ENCODE measurements around the gene STK17A.
"Not testable (repeated sequence)": the region's sequence is repeated elsewhere in the genome, so short reads cannot be mapped to it uniquely, and the experiment has no call there.

STK17A gene

DNA sequence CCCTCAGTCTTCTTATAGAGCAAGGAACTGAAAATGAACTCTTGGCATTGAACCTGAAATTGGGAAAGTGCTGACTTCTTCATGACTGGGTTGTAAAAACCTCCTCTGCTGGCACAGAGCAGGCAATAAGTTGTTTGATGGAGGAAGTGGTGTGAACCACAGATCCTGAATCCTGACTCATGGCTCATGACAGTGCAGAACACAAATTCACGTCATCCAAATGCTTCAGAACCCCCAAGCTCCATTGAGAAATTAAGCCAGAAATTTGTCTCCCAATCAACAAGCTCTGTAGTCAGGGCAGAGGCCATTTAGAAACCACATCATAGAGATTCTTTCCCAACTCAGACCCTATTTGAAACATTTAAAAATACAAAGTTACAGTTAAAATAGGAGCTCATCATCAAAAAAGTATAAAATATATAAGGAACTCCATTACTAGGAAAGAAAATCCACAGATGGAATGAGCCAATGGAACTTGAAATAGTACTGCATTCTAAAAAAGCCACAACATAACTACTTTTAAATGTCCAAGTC lies 10.3 kb upstream of the STK17A start:
- Histone ChIP-seq H3K27me3 (ENCODE audit: control insufficient read depth in 3 of 3, insufficient read depth in 3 of 3, low read depth in 1 of 3, low read length in 3 of 3) (no peaks in the 10 kb centered on the region), H3K4ac (ENCODE audit: low read length) (no peak overlapping the region), H4K8ac (ENCODE audit: low read depth, low read length) (no peak overlapping the region), H2BK5ac (ENCODE audit: low read length) (no peak overlapping the region), H2BK15ac (ENCODE audit: low read length) (no peak overlapping the region), H2AFZ (ENCODE audit: low read length) (no peak overlapping the region), H3K4me3 (ENCODE audit: low read length in 2 of 2) (no peak overlapping the region), H3K79me1 (ENCODE audit: low read depth, low read length) (no peaks in the 10 kb centered on the region), H3K4me2 (ENCODE audit: insufficient read depth, low read length, poor library complexity, severe bottlenecking) (no peak overlapping the region), H4K91ac (ENCODE audit: low read depth, low read length, poor library complexity) (no peak overlapping the region), H3K18ac (ENCODE audit: low read length) (no peak overlapping the region), H3K14ac (ENCODE audit: low read length) (no peak overlapping the region), H3K23ac (ENCODE audit: low read depth, low read length, poor library complexity) (no peak overlapping the region), H3K36me3 (replicated peaks in 1 of 2; ENCODE audit: control insufficient read depth in 2 of 2, insufficient read depth in 2 of 2, low read length in 2 of 2) (no peaks in the 10 kb centered on the region), H3K9me3 (replicated peaks in 1 of 2; ENCODE audit: control insufficient read depth in 2 of 2, insufficient read depth in 1 of 2, low read depth in 1 of 2, low read length in 2 of 2) (no peaks in the 10 kb centered on the region), H3K9ac (ENCODE audit: low read depth, low read length, poor library complexity) (no peak overlapping the region), H2BK12ac (ENCODE audit: low read length) (no peak overlapping the region), H2BK120ac (ENCODE audit: low read depth, low read length) (no peak overlapping the region), H3K27ac (replicated peaks; ENCODE audit: low read length) (no peak overlapping the region), H3K4me1 (ENCODE audit: control insufficient read depth in 2 of 2, insufficient read depth in 1 of 2, low read depth in 1 of 2, low read length in 2 of 2) (peaks cover 2 to 5% of the 10 kb centered on the region in 2 donors), H2AK5ac (ENCODE audit: low read depth, low read length) (no peak overlapping the region)
- no peak for DNase-seq (ENCODE audit: low spot score)
- no CpG with 5 or more reads among the region's 1 CpG for WGBS, 2 donors (ENCODE audit: extremely low coverage in 2 of 2, insufficient read length in 2 of 2, insufficient replicate concordance in 1 of 2)

DNA sequence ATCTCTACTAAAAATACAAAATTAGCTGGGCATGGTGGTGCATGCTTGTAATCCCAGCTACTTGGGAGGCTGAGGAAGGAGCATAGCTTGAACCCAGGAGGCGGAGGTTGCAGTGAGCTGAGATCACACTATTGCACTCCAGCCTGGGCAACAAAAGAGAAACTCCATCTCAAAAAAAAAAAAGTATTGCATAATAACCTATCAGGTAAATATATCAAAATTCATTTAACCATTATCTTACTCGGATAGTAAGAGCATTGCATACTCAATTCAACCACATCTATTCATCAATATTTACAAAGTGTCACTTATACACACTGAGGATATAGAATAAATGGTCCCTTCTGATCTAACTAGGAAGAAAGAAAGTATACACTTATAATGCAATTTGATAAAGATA lies 9.1 kb upstream of the STK17A start:
- H2BK15ac ChIP-seq (ENCODE audit: low read length); H3K27me3 ChIP-seq (ENCODE audit: control insufficient read depth in 3 of 3, insufficient read depth in 3 of 3, low read depth in 1 of 3, low read length in 3 of 3); H3K4me3 ChIP-seq (ENCODE audit: low read length in 2 of 2); H3K4ac ChIP-seq (ENCODE audit: low read length); DNase-seq (ENCODE audit: low spot score); H2BK12ac ChIP-seq (ENCODE audit: low read length); H4K91ac ChIP-seq (ENCODE audit: low read depth, low read length, poor library complexity); H3K4me1 ChIP-seq (ENCODE audit: control insufficient read depth in 2 of 2, insufficient read depth in 1 of 2, low read depth in 1 of 2, low read length in 2 of 2); H3K9ac ChIP-seq (ENCODE audit: low read depth, low read length, poor library complexity); H2AFZ ChIP-seq (ENCODE audit: low read length); H2BK120ac ChIP-seq (ENCODE audit: low read depth, low read length); H3K23ac ChIP-seq (ENCODE audit: low read depth, low read length, poor library complexity); H2AK5ac ChIP-seq (ENCODE audit: low read depth, low read length); H3K4me2 ChIP-seq (ENCODE audit: insufficient read depth, low read length, poor library complexity, severe bottlenecking); H3K9me3 ChIP-seq (replicated peaks in 1 of 2; ENCODE audit: control insufficient read depth in 2 of 2, insufficient read depth in 1 of 2, low read depth in 1 of 2, low read length in 2 of 2); H3K14ac ChIP-seq (ENCODE audit: low read length); H3K79me1 ChIP-seq (ENCODE audit: low read depth, low read length); H3K27ac ChIP-seq (replicated peaks; ENCODE audit: low read length); H3K36me3 ChIP-seq (replicated peaks in 1 of 2; ENCODE audit: control insufficient read depth in 2 of 2, insufficient read depth in 2 of 2, low read length in 2 of 2); H3K18ac ChIP-seq (ENCODE audit: low read length); H2BK5ac ChIP-seq (ENCODE audit: low read length); H4K8ac ChIP-seq (ENCODE audit: low read depth, low read length): not testable (repeated sequence)
- no CpG with 5 or more reads among the region's 2 CpGs for WGBS, 2 donors (ENCODE audit: extremely low coverage in 2 of 2, insufficient read length in 2 of 2, insufficient replicate concordance in 1 of 2)

DNA sequence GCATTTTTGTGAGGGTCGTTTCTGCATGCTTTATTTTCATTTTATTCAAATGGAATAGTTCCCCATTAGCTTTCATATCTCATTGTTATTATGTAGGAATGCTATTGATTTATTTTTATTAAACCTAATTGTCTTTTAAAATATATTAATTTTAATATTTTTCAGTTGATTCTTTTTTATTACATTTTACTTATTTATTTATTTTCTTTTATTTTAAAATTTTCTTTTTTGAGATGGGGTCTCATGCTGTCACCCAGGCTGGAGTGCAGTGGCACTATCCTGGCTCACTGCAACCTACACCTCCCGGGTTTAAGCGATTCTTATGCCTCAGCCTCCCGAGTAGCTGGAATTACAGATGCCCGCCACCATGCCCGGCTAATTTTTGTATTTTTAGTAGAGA lies 7.4 kb upstream of the STK17A start:
- Histone ChIP-seq H2BK5ac (ENCODE audit: low read length) (no peak overlapping the region), H3K9me3 (replicated peaks in 1 of 2; ENCODE audit: control insufficient read depth in 2 of 2, insufficient read depth in 1 of 2, low read depth in 1 of 2, low read length in 2 of 2) (peaks cover 0 to 6% of the 10 kb centered on the region in 2 donors), H4K91ac (ENCODE audit: low read depth, low read length, poor library complexity) (no peak overlapping the region), H3K27me3 (ENCODE audit: control insufficient read depth in 3 of 3, insufficient read depth in 3 of 3, low read depth in 1 of 3, low read length in 3 of 3) (no peaks in the 10 kb centered on the region), H2AK5ac (ENCODE audit: low read depth, low read length) (no peak overlapping the region), H2BK120ac (ENCODE audit: low read depth, low read length) (no peak overlapping the region), H3K23ac (ENCODE audit: low read depth, low read length, poor library complexity) (no peak overlapping the region), H3K18ac (ENCODE audit: low read length) (no peak overlapping the region), H3K4me2 (ENCODE audit: insufficient read depth, low read length, poor library complexity, severe bottlenecking) (no peak overlapping the region), H3K14ac (ENCODE audit: low read length) (no peak overlapping the region), H3K79me1 (ENCODE audit: low read depth, low read length) (no peaks in the 10 kb centered on the region), H2BK15ac (ENCODE audit: low read length) (no peak overlapping the region), H3K9ac (ENCODE audit: low read depth, low read length, poor library complexity) (no peak overlapping the region), H3K27ac (replicated peaks; ENCODE audit: low read length) (no peak overlapping the region), H4K8ac (ENCODE audit: low read depth, low read length) (no peak overlapping the region), H2BK12ac (ENCODE audit: low read length) (no peak overlapping the region), H2AFZ (ENCODE audit: low read length) (no peak overlapping the region), H3K4ac (ENCODE audit: low read length) (no peak overlapping the region), H3K36me3 (replicated peaks in 1 of 2; ENCODE audit: control insufficient read depth in 2 of 2, insufficient read depth in 2 of 2, low read length in 2 of 2) (no peaks in the 10 kb centered on the region), H3K4me1 (ENCODE audit: control insufficient read depth in 2 of 2, insufficient read depth in 1 of 2, low read depth in 1 of 2, low read length in 2 of 2) (peaks cover 2 to 3% of the 10 kb centered on the region in 2 donors), H3K4me3 (ENCODE audit: low read length in 2 of 2) (no peak overlapping the region)
- WGBS, 2 donors (ENCODE audit: extremely low coverage in 2 of 2, insufficient read length in 2 of 2, insufficient replicate concordance in 1 of 2): no CpG with 5 or more reads among the region's 6 CpGs
- no peak for DNase-seq (ENCODE audit: low spot score)

DNA sequence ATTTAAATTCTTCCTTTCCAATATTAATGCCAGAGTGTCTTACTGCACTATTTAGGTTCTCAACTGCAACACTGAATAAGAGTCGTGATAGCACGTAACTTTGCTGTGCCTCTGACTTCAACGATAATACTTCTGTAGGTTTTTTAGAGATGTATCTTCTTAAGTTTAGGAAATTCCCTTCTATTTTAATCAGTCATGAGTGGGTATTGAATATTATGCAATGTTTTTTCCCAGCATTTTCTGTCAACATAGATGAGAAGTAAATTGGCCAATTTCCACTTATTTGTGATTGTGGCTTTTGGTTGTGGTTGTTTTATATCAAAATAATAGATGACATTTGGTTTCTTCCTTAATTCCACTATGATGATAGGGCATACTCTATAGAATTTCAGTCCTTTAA lies 6.7 kb upstream of the STK17A start:
- H3K4me1 ChIP-seq (ENCODE audit: control insufficient read depth in 2 of 2, insufficient read depth in 1 of 2, low read depth in 1 of 2, low read length in 2 of 2): peaks cover 2 to 3% of the 10 kb centered on the region in 2 donors
- no peak overlapping the region for H3K4me2 ChIP-seq (ENCODE audit: insufficient read depth, low read length, poor library complexity, severe bottlenecking)
- H4K91ac ChIP-seq (ENCODE audit: low read depth, low read length, poor library complexity): no peak overlapping the region
- H2BK120ac ChIP-seq (ENCODE audit: low read depth, low read length): no peak overlapping the region
- no peak overlapping the region for H3K18ac ChIP-seq (ENCODE audit: low read length)
- no peak overlapping the region for H3K9ac ChIP-seq (ENCODE audit: low read depth, low read length, poor library complexity)
- H3K36me3 ChIP-seq (replicated peaks in 1 of 2; ENCODE audit: control insufficient read depth in 2 of 2, insufficient read depth in 2 of 2, low read length in 2 of 2): no peaks in the 10 kb centered on the region
- no peak overlapping the region for H2AK5ac ChIP-seq (ENCODE audit: low read depth, low read length)
- H2BK12ac ChIP-seq (ENCODE audit: low read length): no peak overlapping the region
- no peak overlapping the region for H2AFZ ChIP-seq (ENCODE audit: low read length)
- WGBS, 2 donors (ENCODE audit: extremely low coverage in 2 of 2, insufficient read length in 2 of 2, insufficient replicate concordance in 1 of 2): no CpG with 5 or more reads among the region's 3 CpGs
- H3K4me3 ChIP-seq (ENCODE audit: low read length in 2 of 2): no peak overlapping the region
- DNase-seq (ENCODE audit: low spot score): no peak
- no peaks in the 10 kb centered on the region for H3K27me3 ChIP-seq (ENCODE audit: control insufficient read depth in 3 of 3, insufficient read depth in 3 of 3, low read depth in 1 of 3, low read length in 3 of 3)
- no peak overlapping the region for H2BK15ac ChIP-seq (ENCODE audit: low read length)
- no peaks in the 10 kb centered on the region for H3K79me1 ChIP-seq (ENCODE audit: low read depth, low read length)
- H3K4ac ChIP-seq (ENCODE audit: low read length): no peak overlapping the region
- no peak overlapping the region for H3K23ac ChIP-seq (ENCODE audit: low read depth, low read length, poor library complexity)
- no peak overlapping the region for H3K14ac ChIP-seq (ENCODE audit: low read length)
- H4K8ac ChIP-seq (ENCODE audit: low read depth, low read length): no peak overlapping the region
- peaks cover 0 to 6% of the 10 kb centered on the region in 2 donors for H3K9me3 ChIP-seq (replicated peaks in 1 of 2; ENCODE audit: control insufficient read depth in 2 of 2, insufficient read depth in 1 of 2, low read depth in 1 of 2, low read length in 2 of 2)
- no peak overlapping the region for H3K27ac ChIP-seq (replicated peaks; ENCODE audit: low read length)
- H2BK5ac ChIP-seq (ENCODE audit: low read length): no peak overlapping the region
